Liver (tissue), 3 donors: ENCODE measurements around the gene LSM14B.

ENCODE experiments used
- FOXA1 ChIP-seq: IDR thresholded peaks from 2 replicates; pipeline ENCODE4 v1.6.1; 2016; ENCODE audit warnings: antibody characterized with exemption
- GABPA ChIP-seq, 2 donors: IDR thresholded peaks in 1 of 2; conservative IDR thresholded peaks in 1 of 2; 2 replicates each; pipeline ENCODE4 v1.6.1; 2016; ENCODE audit warnings: antibody characterized with exemption in 2 of 2, mild to moderate bottlenecking in 1 of 2, moderate library complexity in 1 of 2
- JUND ChIP-seq, 2 donors: IDR thresholded peaks; 2 replicates each; pipeline ENCODE4 v1.6.1; 2016; ENCODE audit warnings: antibody characterized with exemption in 2 of 2
- NR2F2 ChIP-seq: IDR thresholded peaks from 2 replicates; pipeline ENCODE4 v1.6.1; 2016; ENCODE audit warnings: antibody characterized with exemption
- RAD21 ChIP-seq, 2 donors: IDR thresholded peaks; 2 replicates each; pipeline ENCODE4 v1.6.1; 2016; ENCODE audit warnings: antibody characterized with exemption in 2 of 2, mild to moderate bottlenecking in 2 of 2
- TAF1 ChIP-seq: conservative IDR thresholded peaks from 2 replicates; pipeline ENCODE4 v1.6.1; 2016; ENCODE audit warnings: antibody characterized with exemption, mild to moderate bottlenecking
- YY1 ChIP-seq: IDR thresholded peaks from 2 replicates; pipeline ENCODE4 v1.6.1; 2016; ENCODE audit warnings: antibody characterized with exemption, mild to moderate bottlenecking
- TF ChIP-seq, protein P1 (sequence below): fragments of 150-350 bp; IDR thresholded peaks from 2 replicates; pipeline ENCODE4 v1.5.1; 2017; ENCODE audit warnings: improper control_type of control experiment, low read depth, low read length; ENCODE audit not compliant: missing input control
- TF ChIP-seq, protein P2 (sequence below): IDR thresholded peaks from 2 replicates; pipeline ENCODE4 v1.6.1; 2016; ENCODE audit warnings: antibody characterized with exemption
- TF ChIP-seq, protein P3 (sequence below): IDR thresholded peaks from 2 replicates; pipeline ENCODE4 v1.6.1; 2016; ENCODE audit warnings: antibody characterized with exemption, mild to moderate bottlenecking
- donor health status: healthy.
- donor health status: healthy.

DNA sequence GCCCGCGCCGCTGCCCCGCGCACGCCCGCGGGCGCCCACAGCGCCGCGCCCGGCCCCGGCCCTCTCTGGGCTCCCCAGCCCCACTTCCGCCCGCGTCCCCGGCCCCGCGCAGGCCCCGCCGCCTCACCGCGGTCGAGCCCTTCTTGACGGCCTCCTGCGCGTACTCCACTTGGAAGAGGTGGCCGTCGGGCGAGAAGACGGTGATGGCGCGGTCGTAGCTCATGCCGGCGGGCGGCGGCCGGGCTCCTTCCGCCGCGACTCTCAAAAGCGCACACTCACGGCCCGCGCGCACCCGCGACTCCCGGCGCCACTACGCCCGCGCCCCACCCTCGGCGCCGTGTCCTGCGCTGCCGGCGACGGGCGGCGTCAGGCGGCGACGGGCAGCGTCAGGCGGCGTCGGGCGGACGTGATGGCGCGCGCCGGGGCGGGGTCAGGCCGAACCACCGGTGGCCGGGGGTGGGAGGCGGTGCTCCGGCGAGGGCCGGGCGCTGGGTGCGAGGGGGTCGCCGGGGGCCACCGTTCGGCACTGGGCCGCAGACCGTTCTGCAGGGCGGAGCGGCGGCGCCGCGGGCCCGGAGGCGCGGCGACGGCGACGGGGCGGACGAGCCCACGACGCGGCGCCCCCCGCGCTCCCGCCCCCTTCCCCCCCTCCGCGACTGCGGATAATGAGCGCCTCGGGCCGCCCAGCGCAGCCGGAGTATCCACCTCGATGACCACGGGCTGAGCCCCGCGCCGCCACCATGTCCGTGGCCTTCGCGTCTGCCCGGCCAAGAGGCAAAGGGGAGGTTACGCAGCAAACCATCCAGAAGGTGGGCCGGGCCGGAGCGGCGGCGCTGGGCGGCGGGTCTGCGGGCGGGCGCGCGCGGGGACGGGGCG is 21.0 kb downstream of the LSM14B start, which contains the start of the genes PSMA7 and SS18L1:
- TF ChIP-seq FOXA1 (no peak), NR2F2 (no peak), YY1 (peak; percentile 75), TAF1 (no peak), GABPA (IDR thresholded peaks at IDR 0.05 in 1 of 2, conservative IDR thresholded peaks at IDR 0.05 in 1 of 2) (no peak), JUND (IDR thresholded peaks at IDR 0.05) (no peak), RAD21 (IDR thresholded peaks at IDR 0.05) (no peak)
- TF ChIP-seq, protein P1, sequence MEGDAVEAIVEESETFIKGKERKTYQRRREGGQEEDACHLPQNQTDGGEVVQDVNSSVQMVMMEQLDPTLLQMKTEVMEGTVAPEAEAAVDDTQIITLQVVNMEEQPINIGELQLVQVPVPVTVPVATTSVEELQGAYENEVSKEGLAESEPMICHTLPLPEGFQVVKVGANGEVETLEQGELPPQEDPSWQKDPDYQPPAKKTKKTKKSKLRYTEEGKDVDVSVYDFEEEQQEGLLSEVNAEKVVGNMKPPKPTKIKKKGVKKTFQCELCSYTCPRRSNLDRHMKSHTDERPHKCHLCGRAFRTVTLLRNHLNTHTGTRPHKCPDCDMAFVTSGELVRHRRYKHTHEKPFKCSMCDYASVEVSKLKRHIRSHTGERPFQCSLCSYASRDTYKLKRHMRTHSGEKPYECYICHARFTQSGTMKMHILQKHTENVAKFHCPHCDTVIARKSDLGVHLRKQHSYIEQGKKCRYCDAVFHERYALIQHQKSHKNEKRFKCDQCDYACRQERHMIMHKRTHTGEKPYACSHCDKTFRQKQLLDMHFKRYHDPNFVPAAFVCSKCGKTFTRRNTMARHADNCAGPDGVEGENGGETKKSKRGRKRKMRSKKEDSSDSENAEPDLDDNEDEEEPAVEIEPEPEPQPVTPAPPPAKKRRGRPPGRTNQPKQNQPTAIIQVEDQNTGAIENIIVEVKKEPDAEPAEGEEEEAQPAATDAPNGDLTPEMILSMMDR, result no peak
- TF ChIP-seq, protein P2, sequence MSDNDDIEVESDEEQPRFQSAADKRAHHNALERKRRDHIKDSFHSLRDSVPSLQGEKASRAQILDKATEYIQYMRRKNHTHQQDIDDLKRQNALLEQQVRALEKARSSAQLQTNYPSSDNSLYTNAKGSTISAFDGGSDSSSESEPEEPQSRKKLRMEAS, result no peak
- TF ChIP-seq, protein P3, sequence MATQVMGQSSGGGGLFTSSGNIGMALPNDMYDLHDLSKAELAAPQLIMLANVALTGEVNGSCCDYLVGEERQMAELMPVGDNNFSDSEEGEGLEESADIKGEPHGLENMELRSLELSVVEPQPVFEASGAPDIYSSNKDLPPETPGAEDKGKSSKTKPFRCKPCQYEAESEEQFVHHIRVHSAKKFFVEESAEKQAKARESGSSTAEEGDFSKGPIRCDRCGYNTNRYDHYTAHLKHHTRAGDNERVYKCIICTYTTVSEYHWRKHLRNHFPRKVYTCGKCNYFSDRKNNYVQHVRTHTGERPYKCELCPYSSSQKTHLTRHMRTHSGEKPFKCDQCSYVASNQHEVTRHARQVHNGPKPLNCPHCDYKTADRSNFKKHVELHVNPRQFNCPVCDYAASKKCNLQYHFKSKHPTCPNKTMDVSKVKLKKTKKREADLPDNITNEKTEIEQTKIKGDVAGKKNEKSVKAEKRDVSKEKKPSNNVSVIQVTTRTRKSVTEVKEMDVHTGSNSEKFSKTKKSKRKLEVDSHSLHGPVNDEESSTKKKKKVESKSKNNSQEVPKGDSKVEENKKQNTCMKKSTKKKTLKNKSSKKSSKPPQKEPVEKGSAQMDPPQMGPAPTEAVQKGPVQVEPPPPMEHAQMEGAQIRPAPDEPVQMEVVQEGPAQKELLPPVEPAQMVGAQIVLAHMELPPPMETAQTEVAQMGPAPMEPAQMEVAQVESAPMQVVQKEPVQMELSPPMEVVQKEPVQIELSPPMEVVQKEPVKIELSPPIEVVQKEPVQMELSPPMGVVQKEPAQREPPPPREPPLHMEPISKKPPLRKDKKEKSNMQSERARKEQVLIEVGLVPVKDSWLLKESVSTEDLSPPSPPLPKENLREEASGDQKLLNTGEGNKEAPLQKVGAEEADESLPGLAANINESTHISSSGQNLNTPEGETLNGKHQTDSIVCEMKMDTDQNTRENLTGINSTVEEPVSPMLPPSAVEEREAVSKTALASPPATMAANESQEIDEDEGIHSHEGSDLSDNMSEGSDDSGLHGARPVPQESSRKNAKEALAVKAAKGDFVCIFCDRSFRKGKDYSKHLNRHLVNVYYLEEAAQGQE, result no peak
